Activated CD4-positive, alpha-beta T cell treated with anti-CD3 and anti-CD28 coated beads, Interleukin-2, Interleukin-4, amounts not matched to agents 100 ng/mL and 50 ng/mL, durations not matched to agents 16 hours and 8 hours (primary cell): Measurements from ENCODE around the gene DNAJC27.
A peak's percentile ranks its signal among the peaks of the same experiment; 100 is the strongest.

Experiments
- DNase-seq: peaks from one replicate; pipeline ENCODE4 v3.0.0-alpha.2; 2020; ENCODE audit warnings: low spot score

DNAJC27 gene

DNA sequence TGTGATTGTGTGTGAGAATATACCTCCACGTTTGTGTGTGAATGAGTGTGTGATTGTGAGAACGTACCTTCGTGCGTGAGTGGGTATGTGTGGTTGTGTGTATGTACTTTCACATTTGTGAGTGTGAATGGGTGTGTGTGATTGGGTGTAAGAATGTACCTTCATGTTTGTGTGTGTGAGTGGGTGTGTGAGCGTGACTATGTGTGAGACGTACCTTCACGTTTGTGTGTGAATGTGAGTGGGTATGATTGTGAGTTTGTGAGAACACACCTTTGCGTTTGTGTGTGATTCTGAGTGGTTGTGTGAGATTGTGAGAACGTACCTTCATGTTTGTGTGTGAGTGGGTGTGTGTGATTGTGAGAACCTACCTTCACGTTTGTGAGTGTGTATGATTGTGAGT lies 45.9 kb downstream of the DNAJC27 start:
- no peak for DNase-seq

DNA sequence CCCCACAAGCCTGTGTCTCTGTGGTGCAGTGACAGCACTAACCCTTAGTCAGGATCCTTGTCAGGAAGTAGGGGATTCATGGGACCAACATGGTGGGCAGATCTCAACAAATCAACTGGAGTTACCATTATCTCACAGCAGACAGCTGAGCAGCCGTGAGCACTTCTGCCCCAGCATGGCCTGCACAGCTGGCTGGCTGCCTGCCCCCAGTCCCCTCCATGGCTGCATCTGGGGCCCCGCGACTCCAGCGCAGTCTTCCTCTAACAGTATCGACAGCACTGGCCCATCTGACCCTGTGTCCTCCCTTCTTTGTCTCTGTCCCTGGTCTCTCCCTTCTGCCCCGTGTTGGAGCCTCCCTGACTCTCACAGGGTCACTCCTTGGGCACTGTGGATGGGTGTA lies 47.0 kb downstream of the DNAJC27 start:
- DNase-seq = no peak

DNA sequence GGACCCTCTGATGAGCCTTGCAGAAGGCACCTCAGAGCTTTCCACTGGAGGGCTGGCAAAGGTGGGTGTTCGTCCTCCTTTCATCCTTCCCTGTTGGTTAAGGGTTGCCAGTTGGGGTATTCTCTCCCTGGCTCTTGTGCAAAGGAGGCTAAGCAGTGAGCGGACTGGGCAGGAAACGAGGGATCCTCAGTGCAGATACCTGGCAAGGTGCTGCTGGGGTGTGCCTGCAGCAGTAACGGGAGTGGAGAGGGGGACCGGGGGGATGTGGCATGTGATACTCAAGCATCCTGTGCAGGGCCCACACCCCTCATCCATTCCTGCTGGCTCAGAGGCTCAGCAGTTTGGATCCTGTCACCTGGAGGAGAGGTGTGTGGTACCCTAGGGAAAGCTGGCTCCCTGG lies 47.5 kb downstream of the DNAJC27 start:
- DNase-seq = no peak

DNA sequence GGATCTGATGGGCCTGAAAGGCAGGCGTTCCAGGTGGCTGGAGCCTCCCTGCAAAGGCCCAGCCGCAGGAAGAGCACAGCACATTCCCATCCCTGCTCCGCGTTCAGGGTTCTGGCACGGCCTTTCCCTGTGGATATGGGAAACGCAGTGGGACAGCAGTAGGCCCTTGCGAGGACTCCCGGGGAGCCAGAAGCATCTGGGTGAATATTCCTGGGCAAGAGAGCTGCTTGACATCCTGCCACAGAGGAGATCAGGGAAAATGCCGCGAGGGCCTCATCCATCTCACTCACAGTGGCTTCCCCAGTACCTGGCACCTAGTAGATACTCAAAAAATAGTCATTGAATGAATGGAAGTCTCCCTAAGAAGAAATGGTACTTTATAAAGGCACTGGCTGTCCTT lies 48.6 kb downstream of the DNAJC27 start:
- DNase-seq = no peak

DNA sequence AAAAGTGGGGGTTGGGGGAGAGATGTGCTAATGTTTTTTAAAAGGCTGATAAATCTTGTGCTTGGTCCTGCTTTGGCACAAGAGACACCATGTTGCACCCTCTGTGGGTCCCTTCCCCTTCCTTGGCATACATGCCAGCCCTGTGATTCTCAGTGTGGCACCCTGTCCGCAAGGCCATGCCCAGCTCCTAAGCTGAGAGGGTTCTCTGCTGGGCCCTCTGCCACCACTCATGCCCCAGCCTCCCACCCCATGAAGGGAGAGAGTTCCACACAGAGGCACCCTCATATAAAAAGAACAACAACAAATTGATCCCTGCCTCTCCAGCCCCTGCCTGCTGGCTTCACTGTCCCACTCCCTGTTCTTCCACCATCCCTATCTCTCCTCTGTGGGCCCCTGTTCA lies 49.2 kb downstream of the DNAJC27 start:
- no peak for DNase-seq

DNA sequence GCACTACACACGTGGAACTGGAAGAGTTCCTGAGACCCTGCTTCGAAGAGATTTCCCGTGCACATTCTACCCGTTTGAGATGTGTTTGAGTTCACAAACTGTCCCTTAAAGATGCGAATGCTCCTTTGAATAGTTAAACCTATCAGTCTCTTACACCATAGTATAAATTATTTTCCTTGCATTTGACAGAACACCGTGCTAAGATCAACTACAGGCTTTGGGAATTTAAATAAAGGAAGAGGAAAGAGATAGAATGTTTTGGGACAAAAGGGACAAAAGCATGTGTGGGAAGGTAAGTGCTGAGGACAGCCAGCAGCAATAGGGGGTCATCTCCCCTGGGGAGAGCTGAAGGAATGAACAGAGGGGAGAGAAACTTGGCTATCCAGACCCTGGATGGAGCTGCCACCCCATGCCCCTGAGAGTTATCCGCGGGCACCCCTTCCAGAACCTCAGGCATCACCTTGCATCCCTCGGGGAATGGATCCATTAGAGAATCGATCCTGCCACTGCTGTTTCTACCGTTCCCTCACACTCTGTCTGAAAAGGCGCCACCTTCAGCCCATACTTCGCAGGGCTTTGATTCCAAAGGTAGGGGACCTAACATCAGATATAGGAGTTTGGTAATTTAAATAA lies 50.8 kb downstream of the DNAJC27 start:
- DNase-seq = peak; percentile 36

DNA sequence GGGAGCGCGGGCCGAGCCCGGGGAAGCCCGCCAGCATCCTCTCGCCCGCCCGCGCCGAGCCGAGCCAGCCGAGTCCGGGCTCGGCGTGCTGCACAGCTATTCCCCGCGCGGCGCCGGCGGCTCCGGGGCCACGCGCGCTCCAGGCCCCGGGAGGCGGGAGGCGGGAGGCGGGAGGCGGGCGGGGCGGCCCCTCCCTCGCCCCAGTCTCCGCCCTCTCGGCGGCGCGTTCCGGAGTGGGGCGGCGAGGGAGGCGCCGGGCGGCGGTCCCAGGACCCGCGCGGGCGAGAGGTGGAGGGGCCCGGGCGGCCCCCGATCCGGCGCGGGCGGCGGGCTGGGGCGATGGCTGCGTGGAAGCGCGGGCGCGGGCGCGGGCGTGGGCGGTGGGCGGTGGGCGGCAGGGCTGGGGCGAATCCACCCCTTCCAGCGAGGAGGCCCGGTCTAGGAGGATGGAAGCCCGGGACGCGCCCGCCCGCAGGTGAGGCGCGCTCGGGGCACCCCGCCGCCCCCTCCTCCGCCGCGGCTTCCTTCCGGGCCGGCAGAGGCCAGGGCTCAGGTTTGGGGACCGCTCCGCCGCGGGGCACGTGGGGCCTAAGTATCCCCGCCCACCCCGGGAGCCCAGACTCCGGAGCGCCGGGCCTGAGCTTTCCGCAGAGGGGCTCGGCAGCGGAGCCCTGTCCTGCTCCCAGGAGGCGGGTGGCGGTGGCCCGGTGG lies 51.5 kb downstream of the DNAJC27 start, which contains the start of gene ADCY3:
Gene ADCY3, minus strand, starts transcription at position 140 of the 711 bp plus-strand sequence. CDS start 1,250 bp downstream, outside the sequence.
- peak; percentile 67 for DNase-seq

DNA sequence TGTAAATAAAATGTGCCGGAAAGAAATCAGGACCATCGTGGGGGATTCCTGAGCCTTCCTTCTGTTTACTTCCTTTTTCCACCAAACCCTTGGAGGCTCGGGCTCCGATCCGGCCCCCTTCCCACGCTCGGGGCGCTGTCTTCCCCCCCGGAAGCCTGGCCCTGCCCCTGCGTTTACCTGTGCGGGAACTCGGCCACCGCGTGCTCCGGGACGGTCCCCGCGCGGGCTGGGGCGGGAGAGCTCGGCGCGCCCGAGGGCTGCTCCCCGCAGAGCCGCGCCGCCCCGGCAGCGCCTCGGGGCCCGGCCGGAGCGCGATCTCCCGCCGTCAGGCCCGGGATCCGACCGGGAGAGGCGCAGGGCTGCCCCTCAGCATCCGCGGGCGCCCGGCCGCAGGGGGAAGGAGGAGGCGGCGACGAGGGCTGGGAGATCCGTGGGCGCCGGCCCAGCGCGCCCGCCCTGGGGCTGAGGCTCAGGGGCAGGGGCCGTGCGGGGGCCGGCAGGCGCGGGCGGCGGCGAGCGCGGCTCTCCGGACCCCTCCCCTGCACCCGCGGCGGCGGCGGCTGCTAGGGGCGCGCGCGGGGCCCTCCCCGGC lies 52.2 kb downstream of the DNAJC27 start:
- DNase-seq = no peak

DNA sequence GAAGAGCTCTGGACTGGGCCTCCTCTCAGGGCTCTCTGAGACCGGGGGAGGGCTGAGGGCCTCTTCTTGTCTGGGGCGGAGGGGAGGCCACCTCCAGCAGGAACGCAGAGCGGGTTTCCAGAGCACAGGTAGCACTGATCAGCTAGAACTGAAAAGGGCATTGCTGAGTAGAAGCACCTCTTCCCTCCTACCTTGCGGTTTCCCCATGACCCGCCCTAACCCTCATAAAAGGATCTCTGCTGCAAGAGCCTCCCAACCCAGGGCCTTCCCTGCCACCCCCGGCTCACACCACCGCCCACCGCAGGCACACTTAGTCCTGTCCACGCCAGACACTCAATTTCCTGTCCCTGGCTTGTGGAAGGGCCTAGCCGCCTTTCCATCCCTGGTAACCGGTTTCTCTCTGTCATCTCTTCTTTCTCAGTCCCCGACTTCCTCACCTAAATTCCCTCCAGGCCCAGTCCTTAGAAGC lies 52.7 kb downstream of the DNAJC27 start:
- DNase-seq = peak; percentile 62

DNA sequence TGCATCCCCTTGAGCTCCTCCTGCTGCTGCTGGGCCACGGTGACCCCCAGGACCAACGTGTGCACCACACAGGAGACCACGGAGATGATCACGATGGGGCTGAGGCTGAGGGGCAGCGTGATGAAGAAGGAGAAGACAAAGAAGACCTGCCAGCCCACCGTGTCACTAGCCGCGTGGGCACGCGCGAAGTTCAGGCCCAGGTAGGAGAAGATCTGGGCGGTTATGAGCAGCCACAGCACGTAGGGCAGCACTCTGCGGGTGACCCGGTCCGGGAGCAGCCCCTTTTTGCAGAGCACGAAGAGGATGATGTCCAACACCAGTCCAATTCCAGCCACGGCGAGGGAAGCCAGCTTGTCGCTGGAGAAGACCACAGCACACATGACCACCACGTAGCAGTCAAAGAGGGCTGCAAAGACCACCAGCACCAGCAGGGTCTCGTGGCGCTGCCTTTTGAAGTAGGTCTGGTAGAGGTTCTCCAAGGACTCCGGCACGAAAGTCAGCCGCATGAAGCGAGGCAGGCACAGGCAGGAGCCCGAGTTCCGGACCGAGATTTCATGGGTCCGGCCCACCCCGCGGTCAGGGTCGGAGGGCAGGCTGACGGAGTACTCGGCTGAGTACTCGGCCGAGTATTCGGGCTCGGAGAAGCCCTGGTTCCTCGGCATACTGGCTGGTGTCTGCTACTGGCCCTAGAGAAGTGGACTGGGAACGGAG lies 53.3 kb downstream of the DNAJC27 start:
- DNase-seq = no peak

DNA sequence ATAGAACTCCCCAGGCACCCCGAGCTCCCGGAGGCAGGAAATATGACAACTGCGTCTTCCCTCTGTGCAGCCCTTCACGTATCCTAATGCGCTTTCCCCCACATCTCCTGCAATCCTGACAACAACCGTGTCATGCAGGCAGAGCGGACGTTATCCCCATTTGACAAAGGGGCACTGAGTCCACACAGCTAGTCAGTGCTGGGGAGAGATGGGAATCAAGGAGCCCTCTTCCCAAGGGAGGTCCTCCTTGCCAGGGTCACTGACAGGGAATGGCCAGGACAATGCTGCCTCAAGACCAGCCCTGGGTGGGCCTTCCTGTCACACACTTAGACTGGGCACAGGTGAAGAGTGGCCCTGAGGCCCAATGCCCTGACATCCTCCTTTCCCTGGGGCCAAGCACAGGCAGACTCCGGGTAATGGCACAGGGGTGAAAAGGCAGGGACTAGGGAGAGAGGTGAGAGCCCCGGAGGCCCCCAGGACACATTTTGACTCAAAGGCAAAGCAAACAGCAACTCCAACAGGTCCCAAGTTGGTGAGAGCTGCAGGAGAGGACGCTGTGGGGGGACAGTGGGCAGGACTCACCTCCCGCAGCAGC lies 53.9 kb downstream of the DNAJC27 start:
- DNase-seq = no peak

DNA sequence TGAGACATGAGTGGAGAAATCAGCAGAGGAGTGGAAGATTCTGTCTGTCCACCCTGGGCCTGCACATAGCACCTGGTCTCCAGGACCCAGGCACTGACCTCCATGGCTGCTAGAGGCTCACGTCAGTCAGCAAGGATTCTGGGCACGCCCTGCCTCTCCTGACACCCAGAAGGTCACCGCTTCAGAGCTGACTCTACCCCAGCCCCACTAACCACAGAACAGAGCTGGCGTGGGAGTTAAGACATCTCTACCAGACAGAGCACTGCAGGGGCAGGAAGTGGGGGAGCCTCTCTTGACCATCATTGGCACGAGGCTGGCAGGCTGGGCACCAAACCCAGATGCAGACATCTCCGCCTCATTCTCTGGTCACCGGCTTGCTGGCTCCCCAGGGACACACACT lies 54.7 kb downstream of the DNAJC27 start:
- peak; percentile 60 for DNase-seq

DNA sequence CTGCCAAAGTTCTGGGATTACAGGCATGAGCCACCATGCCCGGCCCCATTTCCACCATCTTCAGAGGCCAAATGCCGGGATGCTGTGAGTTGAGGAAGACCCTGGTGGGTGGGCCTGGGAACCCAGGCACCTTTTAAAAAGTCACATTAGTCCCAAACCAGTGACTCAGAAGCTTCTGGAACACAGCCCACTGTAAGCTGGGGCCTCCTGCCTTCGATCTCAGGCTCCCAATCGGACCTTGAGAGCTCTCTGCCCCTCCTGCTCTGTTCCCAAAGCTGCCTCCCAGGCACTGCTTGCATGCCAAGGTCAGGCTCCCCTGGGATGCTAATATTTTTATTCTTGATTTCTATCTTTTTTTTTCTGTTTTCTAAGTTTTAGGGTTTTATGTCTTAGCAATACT lies 56.0 kb downstream of the DNAJC27 start:
- no peak for DNase-seq

DNA sequence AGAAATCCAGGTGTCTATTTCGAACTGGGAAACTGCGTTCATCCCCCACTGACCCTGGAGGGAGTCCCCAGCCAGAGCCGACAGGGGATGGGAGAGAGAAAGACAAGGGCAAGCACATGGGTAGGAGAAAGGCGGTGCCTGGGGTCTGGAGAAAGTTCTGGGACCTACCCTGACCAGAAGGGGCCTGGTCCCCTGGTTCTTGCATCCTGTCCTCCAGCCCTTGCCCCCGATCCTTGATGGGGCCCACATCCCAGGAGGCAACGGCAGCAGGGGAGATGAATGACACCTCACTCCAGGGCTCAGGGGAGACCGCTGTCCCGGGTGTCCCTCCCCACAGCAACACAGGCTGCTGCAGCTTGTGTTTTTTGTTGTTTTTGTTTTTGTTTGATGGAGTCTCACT lies 56.6 kb downstream of the DNAJC27 start:
- DNase-seq = no peak

DNA sequence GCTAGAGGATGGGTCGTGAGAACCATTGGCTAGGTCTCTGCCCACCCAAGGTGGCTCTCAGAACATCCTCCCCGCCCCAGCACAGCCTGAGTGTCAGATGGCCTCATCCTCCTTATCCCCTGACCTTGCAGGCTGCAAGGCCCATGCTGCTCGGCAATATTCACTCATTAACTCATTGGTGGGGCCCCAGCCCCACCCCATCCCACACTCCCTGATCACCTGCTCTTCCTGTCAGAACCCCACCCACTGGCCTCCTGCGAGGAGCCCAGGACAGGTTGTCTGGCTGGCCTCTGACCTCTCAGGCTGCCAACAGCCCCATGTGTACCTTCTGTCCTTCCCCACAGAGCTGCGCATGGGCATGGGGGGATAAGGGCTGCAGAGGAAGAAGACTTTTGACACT lies 57.0 kb downstream of the DNAJC27 start:
- no peak for DNase-seq

DNA sequence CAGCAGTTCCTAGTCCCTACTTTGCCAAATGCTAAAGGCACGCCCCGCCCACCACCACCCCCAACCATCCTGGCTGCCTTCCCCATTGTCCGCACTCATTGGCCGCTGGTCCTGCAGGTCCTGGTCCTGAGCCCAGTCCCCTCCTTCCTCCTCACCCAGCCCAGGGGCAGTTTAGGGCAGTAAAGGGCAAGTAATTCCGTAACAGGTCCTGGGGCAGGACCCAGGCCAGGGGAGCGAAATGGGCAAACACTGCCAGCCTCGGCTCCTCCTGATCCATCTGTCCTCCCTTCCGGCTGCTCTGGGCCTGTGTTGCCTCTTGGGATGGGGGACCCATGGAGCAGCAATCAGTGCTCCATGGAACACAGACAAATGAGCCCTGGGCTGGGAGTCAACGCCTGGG lies 57.8 kb downstream of the DNAJC27 start:
- no peak for DNase-seq

DNA sequence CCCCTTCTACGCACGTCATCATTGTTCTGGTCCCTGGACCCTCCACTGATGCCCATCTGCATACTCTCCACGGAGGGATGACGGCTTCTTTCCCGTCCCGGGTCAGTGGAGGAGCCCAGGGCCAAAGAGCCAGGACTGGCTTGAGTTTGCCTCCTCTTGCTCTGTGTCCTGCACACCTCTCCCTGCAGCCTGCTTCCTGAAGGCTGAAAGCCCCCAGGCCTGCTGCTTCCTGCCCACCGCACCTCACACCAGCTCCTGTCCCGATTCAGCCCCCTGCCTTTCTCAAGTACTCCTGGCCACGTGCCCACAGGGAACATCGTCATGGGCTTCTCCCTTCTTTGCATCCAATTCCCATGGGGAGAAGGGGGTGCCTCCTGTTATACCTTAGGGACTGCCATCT lies 58.8 kb downstream of the DNAJC27 start:
- DNase-seq = no peak

DNA sequence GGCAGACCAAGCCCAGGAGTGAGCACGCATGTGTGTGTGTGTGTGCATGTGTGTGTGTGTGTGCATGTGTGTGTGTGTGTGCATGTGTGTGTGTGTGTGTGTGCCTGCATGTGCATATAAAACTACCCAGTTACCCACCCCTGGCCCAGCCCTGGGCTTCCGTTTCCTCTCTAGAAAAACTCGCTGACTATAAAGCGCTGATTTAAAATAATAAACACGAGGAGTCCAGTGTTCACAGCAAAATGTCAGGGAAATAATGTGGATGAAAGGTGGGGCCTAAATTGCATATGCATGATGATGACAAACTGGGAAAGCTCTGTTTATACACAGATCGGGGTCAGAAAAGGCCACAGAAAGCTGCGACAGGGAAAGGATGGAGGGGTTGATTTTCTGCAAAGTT lies 59.2 kb downstream of the DNAJC27 start:
- DNase-seq = no peak

DNA sequence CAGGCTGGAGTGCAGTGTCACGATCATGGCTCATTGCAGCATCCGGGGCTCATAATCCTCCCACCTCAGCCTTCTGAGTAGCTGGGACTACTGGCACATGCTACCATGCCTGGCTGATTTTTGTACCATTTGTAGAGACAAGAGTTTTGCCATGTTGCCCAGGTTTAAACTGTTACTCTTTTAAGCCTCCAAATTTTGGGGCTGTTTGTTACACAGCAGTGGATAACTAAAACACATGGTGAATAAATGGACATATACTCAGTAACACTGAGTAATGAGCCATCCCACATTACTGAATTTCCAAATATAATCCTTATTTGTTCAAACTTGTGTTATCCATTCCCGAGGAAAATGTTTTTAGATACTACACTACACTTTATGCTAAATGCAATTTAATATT lies 61.5 kb downstream of the DNAJC27 start:
- no peak for DNase-seq

DNA sequence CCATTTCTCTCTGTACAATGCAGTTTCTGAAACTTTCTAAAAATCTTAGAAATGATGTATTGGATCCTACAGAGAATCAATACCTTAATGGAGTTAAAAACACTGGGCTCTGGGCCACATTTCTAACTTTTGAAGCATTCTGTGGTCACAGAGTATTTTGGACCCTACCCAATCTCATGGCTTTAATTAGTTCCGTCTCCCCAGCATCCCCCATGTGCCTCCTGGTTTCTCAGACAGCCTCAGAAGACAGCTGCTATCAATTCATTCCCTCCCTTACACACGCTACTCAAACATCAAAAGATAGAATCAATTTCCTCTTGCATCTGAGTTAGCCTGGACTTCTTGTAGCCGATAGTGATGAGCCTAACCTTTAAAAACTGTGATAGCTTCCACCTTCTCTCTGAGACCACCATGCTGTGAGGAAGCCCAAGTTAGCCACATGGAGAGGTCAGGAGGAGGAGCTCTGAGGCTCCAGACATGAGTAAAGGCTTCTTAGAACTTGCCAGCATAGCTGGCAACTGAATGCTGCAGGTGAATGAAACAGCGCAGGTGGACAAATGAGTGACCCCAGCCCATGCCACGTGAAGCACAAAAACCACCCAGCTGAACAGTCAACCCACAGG lies 62.1 kb downstream of the DNAJC27 start:
- no peak for DNase-seq

DNA sequence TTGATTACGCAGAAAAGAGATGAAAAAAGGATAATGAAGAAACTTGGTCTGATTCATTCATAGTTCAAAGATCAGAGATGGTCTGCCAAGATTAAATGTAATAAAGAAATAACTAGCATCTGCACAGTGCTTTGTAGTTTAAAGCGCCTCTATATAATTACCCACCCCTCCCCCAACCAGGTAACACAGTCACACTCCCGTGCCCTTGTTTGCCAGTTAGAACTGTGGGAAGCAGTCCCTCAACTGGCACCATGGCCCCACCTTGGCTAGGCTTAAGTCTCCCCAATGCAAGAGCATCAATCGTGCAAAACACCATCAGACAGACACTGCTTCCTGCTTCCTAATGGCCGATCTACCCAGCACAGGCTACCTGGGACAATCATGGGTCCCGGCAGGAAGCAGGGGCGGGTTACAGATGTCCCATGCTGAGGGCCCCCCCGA lies 63.3 kb downstream of the DNAJC27 start:
- DNase-seq = no peak

DNA sequence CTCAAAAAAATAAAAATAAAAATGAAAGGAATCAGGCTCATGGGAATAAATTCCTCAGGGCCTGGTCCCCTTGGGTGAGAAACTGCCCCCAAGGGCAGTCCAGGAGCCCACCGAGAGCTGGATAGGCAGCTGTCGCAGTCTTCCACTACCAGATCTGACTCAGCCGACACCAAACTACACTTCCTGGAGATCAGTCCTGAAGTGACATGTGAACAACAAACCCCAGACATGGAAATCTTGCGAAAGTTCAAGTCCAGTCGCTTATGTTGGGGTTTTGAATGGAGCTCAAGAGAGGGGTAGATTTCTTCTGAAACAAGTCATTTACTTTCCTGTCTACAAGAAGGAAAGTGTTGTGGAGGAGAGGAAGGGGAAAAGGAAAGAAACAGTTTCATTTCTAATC lies 64.6 kb downstream of the DNAJC27 start:
- no peak for DNase-seq
